Activated naive CD8-positive, alpha-beta T cell (primary cell): Measurements from ENCODE around the gene ZNF335.

Experiments used
- H3K27ac Mint-ChIP-seq: one replicate; pipeline ENCODE4 v1.8.0; 2021; ENCODE audit warnings: mixed read lengths
- H3K27me3 Mint-ChIP-seq: one replicate; pipeline ENCODE4 v1.8.0; 2021; ENCODE audit warnings: mixed read lengths
- H3K36me3 Mint-ChIP-seq: one replicate; pipeline ENCODE4 v1.8.0; 2021; ENCODE audit warnings: mixed read lengths
- H3K4me1 Mint-ChIP-seq: one replicate; pipeline ENCODE4 v1.8.0; 2021; ENCODE audit warnings: low read depth, mixed read lengths
- H3K4me3 Mint-ChIP-seq: one replicate; pipeline ENCODE4 v1.8.0; 2021; ENCODE audit warnings: mild to moderate bottlenecking, mixed read lengths
- H3K9me3 Mint-ChIP-seq: one replicate; pipeline ENCODE4 v1.8.0; 2021; ENCODE audit warnings: low read depth, mixed read lengths

The ZNF335 gene

DNA sequence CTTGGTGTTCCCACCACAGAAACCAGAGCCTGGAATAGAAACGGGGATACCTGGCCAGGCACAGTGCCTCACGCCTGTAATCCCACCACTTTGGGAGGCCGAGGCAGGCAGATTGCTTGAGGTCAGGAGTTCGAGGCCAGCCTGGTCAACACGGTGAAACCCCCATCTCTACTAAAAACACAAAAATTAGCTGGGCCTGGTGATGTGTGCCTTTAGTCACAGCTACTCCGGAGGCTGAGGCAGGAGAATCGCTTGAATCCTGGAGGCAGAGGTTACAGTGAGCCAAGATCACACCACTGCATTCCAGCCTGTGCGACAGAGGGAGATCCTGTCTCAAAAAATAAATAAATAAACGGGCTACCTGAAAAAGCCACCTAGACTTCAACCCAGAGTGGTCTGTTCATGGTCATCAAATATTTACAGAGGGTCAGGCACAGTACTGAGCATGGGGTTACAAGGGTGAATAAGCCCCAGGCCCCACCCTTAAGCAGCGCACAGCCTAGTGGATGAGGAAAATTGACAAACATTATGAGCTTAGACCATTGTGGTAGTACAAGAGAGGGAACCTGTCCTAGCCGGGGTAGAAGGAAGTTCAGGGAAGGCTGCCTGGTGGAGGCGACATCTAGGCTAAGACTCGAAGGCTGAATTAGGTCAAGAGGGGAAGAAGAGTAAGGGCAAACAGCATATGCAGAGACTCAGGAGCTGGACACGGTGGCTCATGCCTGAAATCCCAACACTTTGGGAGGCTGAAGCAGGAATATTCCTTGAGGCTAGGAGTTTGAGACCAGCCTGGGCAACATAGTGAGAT, 44.7 kb downstream of the ZNF335 start:
- Mint-ChIP-seq H3K27ac (no peak overlapping the region), H3K4me1 (no peaks in the 10 kb centered on the region), H3K27me3 (no peaks in the 10 kb centered on the region), H3K36me3 (no peaks in the 10 kb centered on the region), H3K4me3 (no peak overlapping the region), H3K9me3 (no peaks in the 10 kb centered on the region)

DNA sequence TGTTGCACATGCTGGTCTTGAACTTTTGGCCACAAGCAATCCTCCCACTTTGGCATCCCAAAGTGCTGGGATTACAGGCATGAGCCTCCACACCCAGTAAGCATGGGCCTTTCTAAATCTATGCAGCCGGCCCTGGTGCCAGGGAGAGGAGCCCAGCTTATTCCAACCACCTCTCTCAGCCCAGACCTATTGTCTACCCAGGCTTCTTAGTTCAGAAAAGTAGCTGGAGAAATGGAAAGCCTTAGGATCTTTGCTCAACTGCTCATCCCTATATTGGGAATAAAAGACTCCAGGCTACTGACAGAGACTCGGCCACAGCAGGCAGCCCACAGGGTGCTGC, 45.3 kb downstream of the ZNF335 start:
- Mint-ChIP-seq H3K9me3 (no peaks in the 10 kb centered on the region), H3K4me1 (no peaks in the 10 kb centered on the region), H3K27ac (no peak overlapping the region), H3K36me3 (no peaks in the 10 kb centered on the region), H3K27me3 (peaks cover under 1% of the 10 kb centered on the region), H3K4me3 (no peak overlapping the region)

DNA sequence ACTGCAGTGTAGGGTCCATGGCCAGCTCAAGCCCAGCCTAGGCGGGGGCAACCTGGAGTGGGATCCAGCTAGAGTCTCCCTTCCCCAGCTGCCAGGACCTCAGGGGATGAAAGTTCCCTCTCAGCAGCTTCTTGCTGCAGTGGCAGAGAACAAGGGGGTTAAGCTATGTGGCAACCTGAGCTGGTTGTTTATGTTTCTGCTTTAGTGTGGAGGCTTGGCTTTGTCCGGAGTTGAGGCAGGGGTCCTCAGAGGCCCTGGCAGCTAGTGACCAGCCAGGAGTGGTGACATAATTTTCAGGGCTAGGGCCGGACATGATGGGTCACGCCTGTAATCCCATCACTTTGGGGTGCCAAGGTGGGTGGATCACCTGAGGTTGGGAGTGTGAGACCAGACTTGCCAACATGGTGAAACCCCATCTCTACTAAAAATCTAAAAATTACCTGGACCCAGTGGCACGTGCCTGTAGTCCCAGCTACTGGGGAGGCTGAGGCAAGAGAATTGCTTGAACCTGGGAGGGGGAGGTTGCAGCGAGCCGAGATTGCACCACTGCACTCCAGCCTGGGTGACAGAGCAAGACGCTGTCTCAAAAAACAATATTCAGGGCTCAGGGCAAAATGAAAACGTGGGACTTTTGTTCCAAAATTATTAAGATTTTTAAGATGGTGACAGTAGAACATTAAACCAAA, 46.0 kb downstream of the ZNF335 start:
- Mint-ChIP-seq H3K27ac (no peak overlapping the region), H3K9me3 (no peaks in the 10 kb centered on the region), H3K4me1 (no peaks in the 10 kb centered on the region), H3K4me3 (no peak overlapping the region), H3K27me3 (peaks cover 1% of the 10 kb centered on the region), H3K36me3 (no peaks in the 10 kb centered on the region)

DNA sequence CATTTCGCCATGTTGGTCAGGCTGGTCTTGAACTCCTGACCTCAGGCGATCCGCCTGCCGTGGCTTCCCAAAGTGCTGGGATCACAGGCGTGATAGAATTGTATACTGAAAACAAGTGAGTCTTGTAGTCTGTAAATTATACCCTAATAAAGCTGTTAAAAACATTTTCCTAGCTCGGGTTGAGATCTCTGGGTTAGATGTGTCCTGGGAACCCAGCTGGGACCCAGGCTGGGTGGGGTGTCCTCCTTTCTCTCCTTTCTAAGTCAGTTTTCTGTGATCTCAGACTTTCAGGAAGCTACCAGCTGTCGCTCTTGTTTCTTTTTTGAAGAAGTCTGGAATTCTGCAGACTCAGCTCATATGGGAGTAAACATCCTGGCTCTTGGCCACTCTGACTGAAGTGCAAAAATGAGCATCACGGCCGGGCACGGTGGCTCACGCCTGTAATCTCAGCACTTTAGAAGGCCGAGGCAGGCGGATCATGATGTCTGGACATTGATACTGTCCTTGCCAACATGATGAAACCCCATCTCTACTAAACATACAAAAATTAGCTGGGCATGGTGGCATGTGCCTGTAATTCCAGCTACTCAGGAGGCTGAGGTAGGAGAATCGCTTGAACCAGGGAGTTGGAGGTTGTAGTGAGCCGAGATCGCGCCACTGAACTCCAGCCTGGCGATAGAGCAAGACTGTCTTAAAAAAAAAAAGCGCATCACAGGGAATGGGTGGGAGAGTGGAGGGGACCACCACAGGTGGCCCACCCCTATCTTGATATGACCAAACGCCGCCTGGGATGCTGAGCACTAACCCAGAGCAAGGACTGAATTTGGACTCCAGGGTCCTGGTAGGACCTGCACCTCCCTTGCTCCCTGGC, 47.4 kb downstream of the ZNF335 start:
- no peaks in the 10 kb centered on the region for H3K36me3 Mint-ChIP-seq
- peaks cover 1% of the 10 kb centered on the region for H3K27me3 Mint-ChIP-seq
- H3K4me1 Mint-ChIP-seq: no peaks in the 10 kb centered on the region
- H3K9me3 Mint-ChIP-seq: no peaks in the 10 kb centered on the region
- no peak overlapping the region for H3K4me3 Mint-ChIP-seq
- H3K27ac Mint-ChIP-seq: no peak overlapping the region

DNA sequence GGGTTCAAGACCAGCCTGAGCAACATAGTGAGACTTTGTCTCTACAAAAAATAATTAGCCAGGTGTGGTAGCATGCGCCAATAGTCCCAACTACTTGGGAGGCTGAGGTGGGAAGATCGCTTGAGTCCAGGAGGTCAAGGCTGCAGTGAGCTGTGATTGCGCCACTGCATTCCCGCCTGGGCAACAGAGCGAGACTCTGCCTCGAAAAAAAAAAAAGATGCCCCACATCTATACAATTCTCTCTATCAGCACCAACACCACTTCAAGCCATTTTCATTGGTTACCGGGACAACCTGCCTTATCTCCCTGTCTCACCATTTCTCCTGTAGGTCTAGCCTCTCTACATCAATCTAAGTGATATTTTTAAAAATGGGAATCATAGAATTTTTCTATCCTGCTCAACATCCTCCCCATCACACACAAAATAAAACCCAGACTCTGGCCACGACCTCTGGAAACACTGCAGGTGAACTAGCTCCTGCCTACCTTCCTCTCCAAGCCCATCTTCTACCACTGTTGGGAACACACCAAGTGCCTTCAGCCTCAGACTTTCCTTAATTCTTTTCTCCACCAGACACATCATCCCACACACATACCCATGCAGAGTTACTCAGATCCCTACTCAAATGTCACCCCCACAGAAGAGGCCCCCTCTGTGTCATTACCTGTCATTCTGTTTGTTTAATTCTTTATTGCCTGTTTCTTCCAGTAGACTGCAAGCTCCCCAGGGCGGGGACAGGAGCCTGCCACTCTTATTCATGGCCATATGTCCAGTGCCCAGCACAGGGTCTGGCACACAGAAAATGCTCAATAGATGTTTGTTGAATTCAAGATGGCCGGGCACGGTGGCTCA, 50.4 kb downstream of the ZNF335 start:
- no peak overlapping the region for H3K4me3 Mint-ChIP-seq
- no peaks in the 10 kb centered on the region for H3K9me3 Mint-ChIP-seq
- H3K4me1 Mint-ChIP-seq: no peaks in the 10 kb centered on the region
- H3K27ac Mint-ChIP-seq: no peak overlapping the region
- H3K27me3 Mint-ChIP-seq: peaks cover 1% of the 10 kb centered on the region
- no peaks in the 10 kb centered on the region for H3K36me3 Mint-ChIP-seq

DNA sequence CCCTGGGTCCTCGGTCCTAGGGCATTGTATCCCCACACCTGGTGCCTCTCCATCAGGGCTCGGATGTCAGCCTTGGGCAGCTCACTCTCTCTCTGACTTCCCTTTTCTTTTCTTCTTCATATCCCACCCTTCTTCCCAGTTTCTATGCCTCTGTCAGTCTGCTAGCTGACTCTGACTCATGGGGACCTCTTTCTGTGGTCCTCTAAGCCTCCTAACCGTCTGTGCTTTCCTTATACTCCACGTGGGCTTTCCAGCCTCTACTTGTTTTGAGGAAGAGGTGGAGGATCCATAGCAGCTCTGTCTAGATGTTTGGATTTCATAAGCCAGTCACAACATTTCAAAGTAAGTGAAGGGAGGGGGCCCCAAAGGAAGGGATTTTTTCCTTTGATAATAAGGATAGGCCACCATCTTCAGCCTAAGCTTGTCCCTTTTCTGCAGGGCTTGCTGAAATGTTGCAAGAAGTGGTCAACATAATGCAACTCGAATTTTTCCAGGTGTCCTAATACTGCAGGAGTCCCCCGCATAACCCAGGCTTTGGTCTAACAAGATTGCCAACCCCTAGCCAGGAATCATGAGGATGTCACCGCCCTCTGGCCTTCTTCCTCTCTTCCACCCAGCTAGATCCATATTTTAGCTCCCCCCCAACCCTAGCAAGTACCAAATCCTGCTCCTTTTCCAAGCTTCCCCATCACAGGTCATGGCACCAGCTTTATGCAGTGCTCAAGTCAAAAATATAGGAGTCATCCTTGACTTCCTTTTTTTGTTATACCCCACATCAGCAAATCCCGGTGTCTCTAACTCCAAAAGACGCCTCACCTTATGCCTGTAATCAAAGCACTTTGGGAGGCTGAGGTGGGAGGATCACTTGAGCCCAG, 51.3 kb downstream of the ZNF335 start:
- peaks cover 6% of the 10 kb centered on the region for H3K27me3 Mint-ChIP-seq

DNA sequence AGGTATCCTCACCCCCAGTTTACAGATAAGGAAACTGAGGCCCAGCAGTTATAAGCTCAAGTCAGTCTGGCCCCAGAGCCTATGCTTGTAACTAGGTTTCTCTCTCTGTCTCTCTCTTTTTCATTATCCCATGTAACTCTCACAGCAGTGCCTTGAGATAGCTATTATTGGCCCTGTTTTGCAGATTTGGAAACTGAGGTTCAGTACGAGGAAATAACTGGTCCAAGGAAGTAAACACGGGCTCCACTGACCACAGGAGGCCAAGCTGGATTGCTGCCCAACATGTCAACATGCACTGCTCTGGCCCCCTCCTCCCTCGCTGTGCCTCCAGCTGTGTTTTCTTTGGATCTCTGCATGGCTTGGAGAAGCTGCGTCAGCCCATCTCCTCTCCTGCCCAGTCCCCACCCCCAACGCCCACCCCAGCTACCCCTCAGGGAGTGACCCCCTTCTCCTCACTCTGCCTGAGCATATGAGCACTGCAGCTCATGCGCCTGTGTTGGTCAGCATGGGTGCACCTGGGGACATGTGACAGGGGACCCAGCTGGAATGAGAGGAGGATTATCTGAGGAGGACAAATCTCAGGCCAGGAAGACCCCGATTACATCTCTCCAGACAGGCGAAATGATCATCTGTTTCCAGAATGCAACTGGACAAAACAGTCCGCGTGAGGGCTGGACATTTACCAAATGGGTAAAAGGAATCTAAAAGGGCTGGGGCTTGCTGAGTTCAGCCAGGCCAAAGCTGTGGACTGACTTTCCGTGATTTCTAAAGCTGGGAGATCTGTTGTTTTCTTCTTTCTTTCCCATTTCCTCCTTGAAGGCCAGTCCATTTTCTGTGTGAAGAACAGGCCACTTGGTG, 52.2 kb downstream of the ZNF335 start:
- Mint-ChIP-seq H3K27me3 (peaks cover 6% of the 10 kb centered on the region), H3K4me3 (no peak overlapping the region), H3K4me1 (no peaks in the 10 kb centered on the region), H3K36me3 (no peaks in the 10 kb centered on the region), H3K27ac (no peak overlapping the region), H3K9me3 (no peaks in the 10 kb centered on the region)

More for the DNA sequence above, 51.3 kb downstream of the ZNF335 start:
- Mint-ChIP-seq H3K4me1 (no peaks in the 10 kb centered on the region), H3K27ac (no peak overlapping the region), H3K9me3 (no peaks in the 10 kb centered on the region), H3K4me3 (no peak overlapping the region), H3K36me3 (no peaks in the 10 kb centered on the region)

DNA sequence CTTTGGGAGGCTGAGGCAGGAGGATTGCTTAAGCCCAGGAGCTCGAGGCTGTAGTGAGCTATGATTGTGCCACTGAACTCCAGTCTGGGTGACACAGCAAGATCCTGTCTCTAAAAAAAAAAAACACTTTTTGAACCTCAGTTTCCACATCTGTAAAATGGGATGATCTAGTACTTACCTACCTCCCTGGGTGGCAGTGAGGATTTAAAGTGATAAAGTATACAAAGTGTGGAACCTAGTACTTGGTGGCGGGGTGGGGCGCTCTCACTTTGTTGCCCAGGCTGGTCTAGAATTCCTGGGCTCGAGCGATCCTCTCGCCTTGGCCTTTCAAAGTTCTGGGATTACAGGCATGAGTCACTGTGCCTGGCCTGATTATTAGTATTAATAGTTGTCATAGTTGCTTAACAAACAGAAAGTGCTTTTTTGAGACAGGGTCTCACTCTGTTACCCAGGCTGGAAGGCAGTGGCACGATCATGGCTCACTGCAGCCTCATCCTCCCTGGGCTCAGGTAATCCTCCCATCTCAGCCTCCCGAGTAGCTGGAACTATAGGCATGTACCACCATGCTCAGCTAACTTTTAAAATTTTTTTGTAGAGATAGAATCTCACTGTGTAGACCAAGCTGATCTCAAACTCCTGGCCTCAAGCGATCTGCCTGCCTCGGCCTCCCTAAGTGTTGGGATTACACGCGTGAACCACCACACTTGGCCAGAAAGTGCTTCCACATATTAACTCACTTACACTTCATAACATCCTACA, 53.0 kb downstream of the ZNF335 start:
- Mint-ChIP-seq H3K4me3 (no peak overlapping the region), H3K4me1 (no peaks in the 10 kb centered on the region), H3K9me3 (no peaks in the 10 kb centered on the region), H3K27me3 (peaks cover 8% of the 10 kb centered on the region), H3K27ac (no peak overlapping the region), H3K36me3 (no peaks in the 10 kb centered on the region)

DNA sequence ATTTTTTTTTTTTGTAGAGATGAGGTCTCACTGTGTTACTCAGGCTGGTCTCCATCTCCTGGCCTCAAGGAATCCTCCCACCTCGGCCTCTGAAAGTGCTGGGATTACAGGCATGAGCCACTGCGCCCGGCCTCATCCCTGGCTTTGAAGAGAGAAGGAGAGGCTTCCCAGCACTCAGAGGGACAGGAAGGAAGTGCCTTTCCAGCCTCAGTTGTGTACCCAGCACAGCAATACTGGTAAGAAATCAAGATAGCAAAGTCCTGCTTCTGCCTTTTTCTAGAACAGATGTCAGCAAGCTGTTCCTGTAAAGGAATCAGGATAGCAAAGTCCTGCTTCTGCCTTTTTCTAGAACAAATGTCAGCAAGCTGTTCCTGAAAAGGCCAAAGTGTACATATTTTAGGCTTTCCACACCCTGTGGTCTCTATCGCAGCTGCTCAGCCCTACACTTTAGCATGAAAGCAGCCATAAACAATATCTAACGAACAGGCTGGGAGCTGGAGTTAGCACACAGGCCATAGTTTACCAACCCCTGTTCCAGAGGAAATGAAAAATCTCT, 53.7 kb downstream of the ZNF335 start:
- Mint-ChIP-seq H3K36me3 (no peaks in the 10 kb centered on the region), H3K27ac (no peak overlapping the region), H3K4me3 (no peak overlapping the region)

DNA sequence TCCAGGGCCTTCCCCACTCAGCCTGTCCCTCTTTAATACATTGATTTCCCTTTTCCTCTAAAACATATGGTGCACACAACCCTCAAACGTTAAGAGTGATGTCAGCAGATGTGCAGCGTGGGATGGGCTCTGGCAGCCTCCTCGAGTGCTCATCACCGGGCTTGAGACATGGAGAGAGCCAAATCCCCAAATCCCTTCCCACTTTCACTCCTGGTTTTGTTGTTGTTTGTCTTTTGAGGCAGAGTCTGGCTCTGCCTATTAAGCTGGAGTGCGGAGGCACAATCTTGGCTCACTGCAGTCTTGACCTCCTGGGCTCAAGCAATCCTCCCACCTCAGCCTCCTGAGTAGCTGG, 54.2 kb downstream of the ZNF335 start:
- peaks cover 1% of the 10 kb centered on the region for H3K4me1 Mint-ChIP-seq
- no peak overlapping the region for H3K27ac Mint-ChIP-seq
- no peaks in the 10 kb centered on the region for H3K9me3 Mint-ChIP-seq
- H3K27me3 Mint-ChIP-seq: peaks cover 8% of the 10 kb centered on the region
- H3K4me3 Mint-ChIP-seq: no peak overlapping the region
- no peaks in the 10 kb centered on the region for H3K36me3 Mint-ChIP-seq

More for the DNA sequence above, 53.7 kb downstream of the ZNF335 start:
- Mint-ChIP-seq H3K4me1 (no peaks in the 10 kb centered on the region), H3K27me3 (peaks cover 8% of the 10 kb centered on the region), H3K9me3 (no peaks in the 10 kb centered on the region)

DNA sequence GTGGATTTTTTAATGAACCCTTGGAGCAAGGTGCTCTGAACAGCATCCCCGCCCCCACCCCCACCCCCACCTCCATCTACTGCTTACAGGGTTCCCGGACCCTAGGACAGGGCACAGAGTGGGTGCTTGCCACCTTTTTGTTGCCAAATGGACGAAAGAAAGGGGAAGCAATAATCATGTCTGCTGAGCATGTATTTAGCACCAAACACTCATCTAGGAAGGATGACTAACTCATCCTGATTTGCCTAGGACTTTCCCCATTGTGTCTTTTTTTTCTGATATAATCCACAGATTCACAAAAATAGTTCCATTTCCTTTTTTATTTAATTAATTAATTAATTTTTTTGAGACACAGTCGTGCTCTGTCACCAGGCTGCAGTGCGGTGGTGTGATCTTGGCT, 58.9 kb downstream of the ZNF335 start:
- no peaks in the 10 kb centered on the region for H3K9me3 Mint-ChIP-seq
- peak overlapping the region; percentile 40 for H3K4me3 Mint-ChIP-seq
- peaks cover 7% of the 10 kb centered on the region for H3K27me3 Mint-ChIP-seq
- H3K36me3 Mint-ChIP-seq: no peaks in the 10 kb centered on the region
- no peak overlapping the region for H3K27ac Mint-ChIP-seq
- H3K4me1 Mint-ChIP-seq: peaks cover 15% of the 10 kb centered on the region

DNA sequence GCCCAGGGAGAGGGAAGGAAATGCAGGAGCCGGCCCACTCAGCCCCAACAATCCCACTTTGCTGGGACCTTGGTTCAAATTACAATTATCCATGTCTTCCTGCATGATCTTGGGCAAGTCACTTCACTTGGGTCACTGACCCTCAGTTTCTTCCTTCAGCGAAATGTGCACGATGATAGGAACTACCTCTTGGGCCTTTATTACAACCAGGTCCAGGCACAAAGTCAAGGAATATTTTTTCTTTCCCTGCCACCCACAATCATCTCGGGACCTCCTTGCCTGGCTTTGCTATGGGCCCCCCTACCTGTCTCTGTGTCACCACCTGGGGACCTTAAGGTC, 59.7 kb downstream of the ZNF335 start:
- Mint-ChIP-seq H3K4me3 (peak overlapping the region; percentile 63), H3K27me3 (peaks cover 7% of the 10 kb centered on the region), H3K27ac (no peak overlapping the region), H3K4me1 (peaks cover 15% of the 10 kb centered on the region), H3K36me3 (no peaks in the 10 kb centered on the region), H3K9me3 (no peaks in the 10 kb centered on the region)
